ENCODE results near the gene MAP3K10. TPM values are rescaled to one million over a fixed set of nuclear protein-coding genes. Genes with fewer than 3 reads are reported as not detected.
A peak's percentile ranks its signal among the peaks of the same experiment; 100 is the strongest.

MAP3K10 gene
- total RNA-seq, 2 experiments from 2014 or later = 20.8 to 21.7 TPM

GRCh38 chr19:40219721-40220276, 28.6 kb downstream of the MAP3K10 start:
- Mint-ChIP-seq H3K4me3 (no peak overlapping the region), H3K27me3 (peaks cover 62% of the 10 kb centered on the region), H3K4me1 (ENCODE audit: low read depth) (peaks cover 6% of the 10 kb centered on the region), H3K9me3 (no peaks in the 10 kb centered on the region), H3K27ac (no peak overlapping the region), H3K36me3 (ENCODE audit: low read depth) (no peaks in the 10 kb centered on the region)
- peaks cover 30% of the 10 kb centered on the region for H3K4me1 ChIP-seq (ENCODE audit: insufficient read depth, low read length)
- peaks cover 49 to 54% of the 10 kb centered on the region in 2 experiments for H3K27me3 ChIP-seq (ENCODE audit: control insufficient read depth in 1 of 2, insufficient read depth in 2 of 2, low read length in 2 of 2)
- DNase-seq (no peak), ATAC-seq (ENCODE audit: poor library complexity) (no peak)
- no peak for TF ChIP-seq CTCF (IDR thresholded peaks at IDR 0.05)
- no peak overlapping the region for H3K4me3 ChIP-seq (ENCODE audit: low read length)
- intact Hi-C loops (cut with DNase I, micrococcal nuclease) = loop anchor here in 1 of 2 experiments (2.0 to 10.0 kb wide), 2 partner anchors 325 to 427 kb away; no protein-coding TSS in a partner anchor
- H3K9me3 ChIP-seq (ENCODE audit: control insufficient read depth in 1 of 2, insufficient read depth in 1 of 2, low read length in 2 of 2) = peaks cover 0 to 23% of the 10 kb centered on the region in 2 experiments
- no peak overlapping the region for H3K27ac ChIP-seq (ENCODE audit: low read depth in 1 of 2, low read length in 2 of 2)
- CTCF ChIA-PET = no interaction called here
- POLR2A ChIA-PET = interaction anchor here (0.7 kb wide), 1 partner anchor 81 kb away, joined by 4 read pairs; no protein-coding TSS in a partner anchor
- H3K36me3 ChIP-seq (ENCODE audit: insufficient read depth, low read length) = no peaks in the 10 kb centered on the region

GRCh38 chr19:40220674-40221073, 29.4 kb downstream of the MAP3K10 start:
- CTCF ChIA-PET = interaction anchor here (1.2 kb wide), 1 partner anchor 81 kb away, joined by 6 read pairs; no protein-coding TSS in a partner anchor
- no peak for TF ChIP-seq CTCF (IDR thresholded peaks at IDR 0.05)
- POLR2A ChIA-PET = no interaction called here
- no peak overlapping the region for H3K4me3 ChIP-seq (ENCODE audit: low read length)
- peaks cover 57 to 63% of the 10 kb centered on the region in 2 experiments for H3K27me3 ChIP-seq (ENCODE audit: control insufficient read depth in 1 of 2, insufficient read depth in 2 of 2, low read length in 2 of 2)
- Mint-ChIP-seq H3K4me3 (no peak overlapping the region), H3K36me3 (ENCODE audit: low read depth) (no peaks in the 10 kb centered on the region), H3K9me3 (no peaks in the 10 kb centered on the region), H3K27ac (no peak overlapping the region), H3K27me3 (peaks cover 71% of the 10 kb centered on the region), H3K4me1 (ENCODE audit: low read depth) (peaks cover 11% of the 10 kb centered on the region)
- H3K4me1 ChIP-seq (ENCODE audit: insufficient read depth, low read length) = peaks cover 36% of the 10 kb centered on the region
- H3K36me3 ChIP-seq (ENCODE audit: insufficient read depth, low read length) = no peaks in the 10 kb centered on the region
- no peak for DNase-seq
- intact Hi-C loops (cut with DNase I, micrococcal nuclease) = loop anchor here in 1 of 2 experiments (1.0 to 10.0 kb wide), 3 partner anchors 81 to 428 kb away; no protein-coding TSS in a partner anchor
- H3K9me3 ChIP-seq (ENCODE audit: control insufficient read depth in 1 of 2, insufficient read depth in 1 of 2, low read length in 2 of 2) = peaks cover 0 to 27% of the 10 kb centered on the region in 2 experiments
- no peak overlapping the region for H3K27ac ChIP-seq (ENCODE audit: low read depth in 1 of 2, low read length in 2 of 2)
- ATAC-seq (ENCODE audit: poor library complexity) = no peak

GRCh38 chr19:40221858-40222619, 30.8 kb downstream of the MAP3K10 start:
- Mint-ChIP-seq H3K27ac (peak overlapping the region; percentile 2), H3K27me3 (peaks cover 69% of the 10 kb centered on the region), H3K4me3 (peak overlapping the region; percentile 26), H3K4me1 (ENCODE audit: low read depth) (peaks cover 16% of the 10 kb centered on the region), H3K9me3 (no peaks in the 10 kb centered on the region), H3K36me3 (ENCODE audit: low read depth) (no peaks in the 10 kb centered on the region)
- ATAC-seq (ENCODE audit: poor library complexity) = peak; percentile 89
- ChIA-PET POLR2A (no interaction called here), CTCF (no interaction called here)
- peaks cover 45% of the 10 kb centered on the region for H3K4me1 ChIP-seq (ENCODE audit: insufficient read depth, low read length)
- peaks cover 57 to 59% of the 10 kb centered on the region in 2 experiments for H3K27me3 ChIP-seq (ENCODE audit: control insufficient read depth in 1 of 2, insufficient read depth in 2 of 2, low read length in 2 of 2)
- H3K9me3 ChIP-seq (ENCODE audit: control insufficient read depth in 1 of 2, insufficient read depth in 1 of 2, low read length in 2 of 2) = peaks cover 0 to 34% of the 10 kb centered on the region in 2 experiments
- intact Hi-C loops (cut with DNase I, micrococcal nuclease) = loop anchor here (1.0 to 10.0 kb wide), 3 partner anchors 83 to 429 kb away; no protein-coding TSS in a partner anchor
- no peak overlapping the region for H3K27ac ChIP-seq (ENCODE audit: low read depth in 1 of 2, low read length in 2 of 2)
- no peaks in the 10 kb centered on the region for H3K36me3 ChIP-seq (ENCODE audit: insufficient read depth, low read length)
- peak; percentile 86 for TF ChIP-seq CTCF (IDR thresholded peaks at IDR 0.05)
- peak; percentile 54 to 91 (median 66) for DNase-seq
- H3K4me3 ChIP-seq (ENCODE audit: low read length) = no peak overlapping the region
